ENCODE measurements around the gene RTL5.
A peak's percentile ranks its signal among the peaks of the same experiment; 100 is the strongest.

Gene RTL5

DNA sequence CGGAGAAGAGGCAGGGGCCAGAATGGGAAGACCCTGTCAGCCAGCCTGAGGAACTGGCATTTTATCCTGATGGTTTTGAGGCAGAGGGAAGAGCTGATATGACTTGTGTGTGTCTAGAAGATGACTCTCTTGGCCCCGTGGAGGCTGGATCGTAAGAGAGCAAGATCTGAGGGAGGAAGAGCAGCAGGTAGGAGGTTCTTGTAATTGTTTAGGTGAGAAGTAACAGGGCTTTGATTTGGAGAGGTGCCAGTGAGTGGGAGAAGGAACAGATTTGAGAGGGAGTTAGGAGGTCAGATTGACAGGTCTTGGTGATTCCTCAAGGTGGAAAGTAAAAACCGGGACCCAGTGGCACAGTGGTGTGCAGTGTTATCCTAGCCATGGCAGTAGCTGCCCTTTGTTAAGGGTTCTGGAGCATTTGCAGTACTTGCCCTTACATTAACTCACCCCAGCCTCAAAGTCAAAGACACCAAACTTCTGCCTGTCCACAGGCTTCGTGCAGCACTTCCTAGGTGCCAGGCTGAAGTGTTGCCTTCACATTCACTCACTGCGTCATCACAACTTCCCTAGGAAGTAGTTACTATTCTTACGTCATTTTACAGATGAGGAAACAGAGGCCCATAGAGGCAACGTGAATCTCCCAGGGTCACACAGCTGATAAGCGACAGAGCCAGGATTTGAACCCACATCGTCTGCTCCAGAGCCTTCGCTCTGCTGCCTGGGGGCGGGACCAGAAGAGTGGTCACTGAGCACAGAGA, 23.7 kb downstream of the RTL5 start:
- peak; percentile 31 to 47 for DNase-seq

DNA sequence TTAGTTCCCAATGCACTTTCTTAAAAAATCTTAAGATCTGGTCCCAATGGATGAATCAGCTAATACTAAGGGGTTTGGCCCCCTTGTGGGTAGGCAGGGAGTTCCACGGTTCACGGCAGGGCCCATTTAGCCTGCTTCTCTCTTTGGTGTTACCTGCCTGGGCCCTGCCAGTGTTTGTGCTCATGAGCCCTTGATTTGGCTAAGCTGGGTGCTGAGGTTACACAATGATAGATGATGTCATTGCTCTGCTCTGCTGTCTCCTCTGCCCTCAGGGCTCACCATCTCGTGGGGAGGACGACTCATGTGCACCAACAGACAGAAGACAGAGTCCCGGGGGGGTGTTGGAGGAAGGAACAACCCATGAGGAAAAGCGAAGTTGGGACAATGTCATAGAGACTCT, 24.4 kb downstream of the RTL5 start:
- DNase-seq = peak; percentile 49 to 70

DNA sequence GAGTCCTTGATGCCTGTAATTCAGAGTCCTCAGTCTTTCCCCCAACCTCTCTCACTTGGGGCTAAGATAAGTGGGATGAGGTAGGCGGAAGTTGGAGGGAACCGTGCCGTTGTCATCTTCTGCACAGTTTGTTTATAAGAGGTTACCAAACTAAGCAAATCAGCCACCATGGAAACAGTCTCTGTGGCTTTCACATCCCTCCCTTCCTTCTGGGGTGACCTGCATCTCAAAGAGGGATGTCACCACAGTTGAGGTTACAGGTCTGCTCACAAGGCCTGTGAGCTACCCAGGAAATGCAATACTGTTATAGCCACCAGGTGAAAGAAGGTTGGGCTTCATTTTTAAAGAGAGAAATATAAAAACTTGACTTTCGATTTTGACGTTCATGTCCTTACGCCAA, 26.3 kb downstream of the RTL5 start:
- DNase-seq = no peak

DNA sequence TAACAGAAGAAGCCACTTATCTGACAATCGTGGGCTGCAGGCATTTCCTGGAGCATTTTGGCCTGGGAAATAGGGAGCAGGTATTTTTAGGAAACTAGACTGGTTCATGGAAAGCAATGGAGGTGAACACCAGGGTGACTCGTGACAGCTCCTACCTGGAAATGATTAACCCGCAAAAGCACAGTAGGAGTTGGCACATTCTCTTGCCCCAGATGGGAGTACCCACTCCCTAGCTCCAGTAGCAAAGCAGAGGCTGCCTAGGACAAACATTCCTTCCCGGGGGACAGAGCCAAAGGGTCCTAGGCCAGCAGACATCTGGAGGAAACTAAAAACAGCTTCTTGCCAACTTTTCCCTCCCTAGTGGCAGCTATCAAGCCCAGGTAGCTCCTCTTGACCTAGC, 29.0 kb downstream of the RTL5 start:
- no peak for DNase-seq

DNA sequence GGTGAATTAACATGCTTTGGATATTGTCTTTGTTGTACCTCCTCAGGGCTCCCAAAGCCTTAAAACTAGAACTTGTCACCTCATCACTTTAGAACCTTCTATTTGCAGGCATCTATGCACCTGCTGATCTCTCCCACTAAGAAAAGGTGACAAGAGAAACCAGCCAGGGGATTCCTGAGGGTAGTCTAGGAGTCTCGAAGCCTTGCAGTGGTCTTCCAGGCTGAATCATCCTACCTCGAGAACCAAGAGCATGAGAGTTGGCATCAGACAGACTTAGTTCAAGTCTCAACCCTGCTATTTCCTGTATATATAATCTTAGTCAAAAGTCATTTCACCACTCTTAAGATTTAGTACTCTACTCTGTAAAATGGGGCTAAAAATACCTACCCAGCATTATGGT, 29.6 kb downstream of the RTL5 start:
- DNase-seq = no peak

DNA sequence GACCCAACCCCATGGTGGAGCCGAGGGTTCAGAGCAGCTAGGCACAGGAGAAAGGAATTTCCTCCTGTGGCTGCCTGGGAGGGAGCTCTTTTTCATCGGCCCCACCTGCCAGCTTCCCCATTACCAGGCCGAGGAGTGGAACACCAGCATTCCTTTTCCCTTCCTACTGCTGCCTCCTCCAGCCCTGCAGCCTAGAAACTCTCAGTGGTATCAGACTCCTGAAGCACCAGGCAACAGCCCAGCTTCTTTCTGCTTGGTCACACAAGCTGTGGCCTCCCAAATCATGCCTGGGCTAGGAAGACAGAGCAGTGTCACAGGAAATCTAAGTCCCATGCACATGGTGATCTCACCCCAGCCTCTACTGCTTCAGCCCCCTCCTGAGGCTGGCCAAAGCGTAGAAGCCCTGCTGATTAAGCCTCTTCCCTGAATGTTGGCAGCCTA, 30.1 kb downstream of the RTL5 start:
- peak in 1 of 2 experiments; percentile 40 for DNase-seq

DNA sequence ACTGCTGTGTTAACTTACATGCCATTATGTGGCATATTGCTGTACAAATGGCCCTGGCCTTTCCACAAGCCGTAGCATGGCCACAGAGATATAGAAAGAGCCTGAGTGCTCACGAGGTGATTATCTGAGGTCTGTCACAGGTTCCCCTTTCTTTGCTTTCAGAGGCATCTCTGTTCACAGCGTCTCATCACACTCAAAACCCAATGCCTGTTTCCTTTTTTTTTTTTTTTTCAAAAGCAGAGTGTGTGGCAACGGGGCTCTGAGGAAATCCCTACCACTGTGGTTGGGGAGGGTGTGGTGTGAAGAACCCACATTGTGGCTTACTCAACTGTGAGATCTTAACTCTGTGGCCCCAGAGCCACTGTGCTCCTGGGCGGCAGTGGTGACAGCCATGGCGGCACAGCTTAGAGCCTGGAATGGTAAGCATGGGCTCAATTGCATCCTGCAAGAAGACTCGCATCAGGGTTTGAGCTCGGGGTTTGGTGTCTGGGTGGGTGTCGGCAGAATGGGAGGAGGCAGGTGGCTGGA, 30.8 kb downstream of the RTL5 start:
- peak; percentile 82 to 84 for DNase-seq

DNA sequence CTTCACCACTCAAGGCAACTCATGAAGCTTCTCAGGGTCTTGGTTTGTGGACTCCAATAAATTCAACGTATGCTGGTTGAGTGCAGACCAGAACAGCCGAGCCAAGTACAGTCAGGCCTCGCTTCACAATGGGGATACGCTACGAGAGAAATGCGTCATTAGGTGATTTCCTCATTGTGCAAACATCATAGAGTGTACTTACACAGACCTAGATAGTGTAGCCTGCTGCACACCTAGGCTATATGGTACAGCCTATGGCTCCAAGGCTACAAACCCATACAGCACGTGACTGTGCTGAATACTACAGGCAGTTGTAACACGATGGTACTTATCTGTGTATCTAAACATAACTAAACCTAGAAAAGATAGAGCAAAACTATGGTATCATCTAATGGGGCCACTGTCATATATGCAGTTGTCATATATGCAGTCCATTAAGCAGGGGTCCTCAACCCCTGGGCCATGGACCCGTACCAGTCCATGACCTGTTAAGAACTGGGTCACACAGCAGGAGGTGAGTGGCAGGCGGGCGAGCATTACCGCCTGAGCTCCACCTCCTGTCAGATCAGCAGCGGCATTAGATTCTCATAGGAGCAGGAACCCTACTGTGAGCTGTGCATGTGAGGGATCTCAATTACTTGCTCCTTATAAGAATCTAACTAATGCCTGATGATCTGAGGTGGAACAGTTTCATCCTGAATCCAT, 31.5 kb downstream of the RTL5 start:
- DNase-seq = no peak

DNA sequence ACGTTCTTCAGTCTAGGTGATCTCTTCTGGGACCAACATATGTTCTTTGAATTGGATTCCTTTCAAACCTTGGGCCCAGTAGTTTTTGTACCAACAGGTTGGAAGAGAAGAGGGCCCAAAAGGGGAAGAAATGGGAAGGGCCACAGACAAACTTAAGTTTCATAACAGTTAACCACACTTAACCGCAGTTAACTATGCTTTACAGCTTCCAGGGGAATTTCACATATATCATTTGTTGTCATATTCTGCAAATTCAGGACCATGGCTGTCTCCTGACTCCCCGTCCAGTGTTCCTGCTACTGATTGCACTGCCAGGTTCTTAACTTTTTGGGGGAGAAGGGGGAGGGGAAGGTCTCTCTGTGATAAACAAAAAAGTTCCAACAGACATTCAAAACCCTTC, 34.6 kb downstream of the RTL5 start:
- peak; percentile 53 to 66 for DNase-seq

DNA sequence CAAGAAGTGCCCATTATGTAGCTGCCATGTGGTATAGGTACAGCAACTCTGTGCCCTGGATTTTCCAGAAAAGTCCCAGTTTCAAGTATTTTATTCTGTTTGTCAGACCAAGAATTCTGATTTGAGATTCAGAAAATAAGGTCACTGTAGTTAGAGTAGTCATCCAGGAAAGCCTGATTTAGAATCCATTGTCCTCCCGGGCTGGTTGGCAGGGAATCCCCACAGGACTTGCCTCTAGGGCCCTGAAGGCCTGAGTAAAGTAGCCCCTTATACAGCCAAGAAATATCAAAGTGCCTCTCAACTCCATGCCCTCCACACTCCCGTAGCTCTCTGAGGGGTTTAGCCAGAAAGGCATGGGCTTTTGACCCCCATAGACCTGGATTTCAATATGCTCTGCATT, 36.3 kb downstream of the RTL5 start:
- DNase-seq = no peak

DNA sequence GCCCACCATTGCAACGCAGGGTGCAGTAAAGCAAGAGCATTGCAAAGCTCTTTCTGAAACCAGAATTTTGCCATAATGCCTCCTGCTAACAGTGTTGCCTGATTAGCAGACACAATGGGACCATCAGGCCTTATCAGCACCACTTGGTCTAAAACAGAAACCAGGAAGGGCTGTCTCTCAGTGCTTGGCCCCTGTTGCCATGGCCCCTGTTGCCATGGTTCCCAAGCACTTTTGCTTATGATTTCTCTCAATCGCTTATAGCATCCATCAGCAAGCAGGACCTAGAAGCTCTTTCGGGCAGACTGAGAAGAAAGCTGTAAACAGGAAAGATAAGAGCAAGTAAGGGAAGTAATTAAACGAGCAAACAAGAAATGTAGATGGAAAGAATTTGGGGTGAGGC, 36.8 kb downstream of the RTL5 start:
- no peak for DNase-seq

DNA sequence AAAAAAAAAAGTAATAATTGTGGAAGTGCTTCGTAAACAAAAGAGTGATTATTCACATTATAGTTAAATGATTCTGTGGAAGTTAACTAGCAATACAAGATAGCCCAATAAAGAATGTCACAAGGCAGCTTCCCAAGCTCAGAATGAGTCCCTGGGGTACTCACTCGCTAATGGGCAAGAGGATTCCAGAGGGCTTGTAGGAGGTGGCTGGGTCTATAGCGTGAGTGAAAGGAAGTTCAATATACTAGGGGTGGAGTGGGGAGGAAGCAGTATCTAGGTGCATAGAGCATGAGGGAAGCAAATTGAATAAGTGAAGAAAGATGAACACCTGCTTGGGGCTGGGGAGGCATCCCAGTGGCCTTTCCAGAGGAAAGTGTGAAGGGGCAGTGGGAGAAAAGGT, 42.5 kb downstream of the RTL5 start:
- no peak for DNase-seq

DNA sequence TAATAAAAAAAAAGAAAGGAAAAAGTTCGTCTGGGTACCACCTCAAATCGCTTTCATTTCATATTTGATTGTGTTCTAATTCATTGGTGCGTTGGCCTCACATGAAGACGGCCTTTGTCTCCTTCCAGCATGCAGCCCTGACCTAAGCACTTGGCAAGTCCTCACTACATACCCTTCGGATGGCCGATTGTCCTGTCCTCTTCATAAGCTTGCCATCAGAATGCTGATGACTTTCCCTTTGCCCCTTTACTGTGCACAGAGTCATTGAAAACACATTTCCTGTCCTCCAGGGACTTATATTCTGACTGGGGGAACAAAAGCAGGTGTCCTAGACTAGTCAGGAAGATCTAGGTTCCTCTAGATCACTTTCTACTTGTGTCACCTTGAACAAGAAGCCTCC, 43.0 kb downstream of the RTL5 start:
- no peak for DNase-seq

DNA sequence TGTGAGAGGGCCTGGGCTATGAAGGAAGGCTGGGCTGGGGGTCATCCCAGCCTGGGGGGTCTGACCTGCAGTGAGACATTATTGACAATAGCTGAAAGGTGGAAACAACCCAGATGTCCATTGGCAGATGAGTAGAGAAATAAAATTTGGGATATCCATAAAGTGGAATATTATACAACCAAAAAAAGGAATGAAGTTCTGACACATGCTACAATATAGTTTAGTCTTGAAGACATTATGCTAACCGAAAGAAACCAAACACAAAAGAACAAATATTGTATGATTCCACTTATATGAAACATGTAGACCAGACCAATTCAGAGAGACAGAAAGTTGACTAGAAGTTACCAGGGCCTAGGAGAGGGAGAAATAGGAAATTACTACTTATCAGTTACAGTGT, 44.7 kb downstream of the RTL5 start:
- DNase-seq = no peak

DNA sequence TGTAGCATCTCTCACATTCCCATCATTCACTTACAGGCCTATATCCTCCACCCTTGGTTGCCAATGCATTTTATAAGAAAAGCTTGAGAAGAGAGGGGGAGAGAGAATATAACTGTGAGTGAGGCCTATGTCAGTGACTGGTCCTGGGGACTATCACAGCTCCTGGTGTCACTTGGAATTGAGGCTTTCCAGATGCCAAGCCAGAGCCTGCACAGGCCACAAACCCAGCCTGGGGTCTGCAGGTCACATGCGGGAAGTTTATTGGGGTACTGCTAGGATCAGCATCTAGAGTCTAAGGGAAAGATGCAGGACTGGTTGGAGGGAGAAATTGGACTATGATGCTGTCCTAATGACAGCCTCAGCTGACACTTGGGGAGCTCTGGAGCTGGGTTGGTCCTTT, 47.6 kb downstream of the RTL5 start:
- no peak for DNase-seq

DNA sequence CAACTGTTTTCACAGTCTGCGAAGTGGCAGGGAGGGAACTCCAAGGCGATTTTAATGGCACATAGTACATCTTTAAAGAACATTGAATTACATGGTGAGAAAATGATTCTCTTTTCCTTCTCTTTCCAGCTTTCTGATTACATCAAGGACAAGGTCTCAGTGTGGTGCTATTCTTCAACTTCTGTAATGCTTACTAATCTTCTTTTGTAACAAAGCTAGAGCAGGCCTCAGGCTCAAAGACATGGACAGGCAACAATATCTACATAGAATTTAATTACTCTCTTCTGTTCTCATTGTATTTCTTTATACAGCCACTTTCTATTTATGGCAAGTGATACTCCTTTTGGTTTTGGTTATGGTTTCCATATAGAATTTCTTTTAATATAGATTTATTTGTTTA, 48.4 kb downstream of the RTL5 start:
- DNase-seq = no peak

DNA sequence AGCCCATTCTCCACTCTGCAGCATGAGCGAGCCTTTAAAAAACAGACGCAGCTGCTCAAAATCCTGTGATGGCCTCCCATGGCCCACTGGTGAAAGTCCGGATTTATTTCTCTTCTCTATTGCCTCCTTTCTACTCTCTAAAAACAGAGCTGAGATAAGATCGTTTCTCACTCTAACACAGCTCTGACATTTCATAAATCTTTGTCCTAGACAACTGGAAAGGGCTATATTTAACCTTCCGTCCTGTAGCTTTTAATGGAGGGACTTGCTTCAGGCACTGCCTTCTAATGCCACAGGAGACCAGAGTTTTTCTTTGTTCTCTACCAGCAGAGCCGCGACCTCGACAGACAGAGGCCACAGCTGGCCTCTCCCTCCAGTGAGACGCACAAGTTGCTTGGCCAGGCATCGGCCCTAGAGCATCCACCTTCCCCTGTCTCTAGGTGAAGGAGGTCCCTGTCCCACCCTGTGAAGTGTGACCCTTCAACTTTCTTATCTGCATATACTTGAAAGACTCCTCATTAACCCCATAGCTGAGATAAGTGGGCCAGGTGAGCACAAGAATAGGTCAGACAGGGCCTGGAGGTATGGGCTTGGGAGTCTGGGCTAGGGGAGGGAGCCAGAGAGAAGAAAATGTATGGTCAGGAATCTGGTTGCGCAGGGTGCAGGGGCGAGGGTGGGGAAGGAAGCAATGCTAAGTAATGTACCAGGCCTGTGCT, 50.0 kb downstream of the RTL5 start:
- DNase-seq = no peak

DNA sequence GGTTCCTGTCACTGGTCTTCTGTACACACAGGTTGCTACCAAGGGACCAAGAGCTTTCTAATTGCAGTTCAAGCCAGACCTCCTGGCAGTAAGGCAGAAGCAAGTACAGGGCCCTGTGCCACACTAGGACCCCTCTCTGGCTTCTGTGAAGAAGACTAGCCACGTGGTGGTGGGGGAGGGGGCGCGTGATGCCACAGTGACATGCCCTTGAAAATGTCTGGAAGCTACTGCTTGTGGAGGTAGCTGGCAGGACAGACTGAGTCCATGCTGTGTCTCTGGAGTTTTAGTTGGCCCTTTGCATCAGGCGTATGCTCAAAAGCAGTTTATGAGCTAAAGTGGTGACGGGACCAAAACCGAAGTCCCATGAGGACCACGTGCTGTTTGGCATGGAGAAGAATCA, 50.9 kb downstream of the RTL5 start:
- no peak for DNase-seq

DNA sequence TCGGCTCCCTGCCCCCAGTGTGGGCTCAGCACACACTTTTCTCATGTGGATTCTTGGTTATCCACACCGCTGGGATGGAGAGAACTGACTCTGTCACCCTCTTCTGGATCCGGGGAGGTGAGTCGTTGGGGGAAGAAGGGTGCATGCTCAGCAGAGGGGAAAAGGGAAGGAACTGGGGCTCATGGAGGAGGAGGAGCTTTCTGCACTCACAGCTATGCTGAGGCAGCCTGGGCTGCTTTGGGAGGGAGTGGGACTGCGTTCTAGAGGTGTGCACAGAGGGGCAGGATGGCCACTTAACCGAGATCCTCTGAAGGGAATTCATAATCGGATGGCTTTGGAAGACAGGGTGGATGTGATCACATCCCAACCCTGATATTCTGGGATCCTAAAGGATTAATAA, 51.6 kb downstream of the RTL5 start:
- peak; percentile 42 to 47 for DNase-seq

DNA sequence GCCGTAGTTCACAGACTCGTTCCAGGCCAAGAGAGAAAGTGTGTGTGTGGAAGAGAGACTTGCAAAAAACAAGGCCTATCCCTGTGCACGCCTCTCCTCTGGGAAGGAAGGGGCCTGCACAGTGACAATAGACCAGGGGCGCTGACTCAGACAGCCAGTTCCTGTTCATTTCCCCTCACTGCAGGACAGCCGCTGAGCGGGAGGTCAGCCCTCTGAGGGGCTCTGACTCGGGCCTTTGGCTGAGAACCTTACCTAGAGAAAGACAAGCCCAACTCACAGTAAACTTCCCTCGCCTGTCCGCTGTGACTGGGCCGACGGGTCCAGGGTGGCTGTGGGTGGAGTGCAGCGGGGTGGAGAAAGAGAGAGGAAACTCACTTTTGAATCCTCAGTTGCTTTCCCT, 52.1 kb downstream of the RTL5 start:
- peak in 1 of 2 experiments; percentile 11 for DNase-seq

DNA sequence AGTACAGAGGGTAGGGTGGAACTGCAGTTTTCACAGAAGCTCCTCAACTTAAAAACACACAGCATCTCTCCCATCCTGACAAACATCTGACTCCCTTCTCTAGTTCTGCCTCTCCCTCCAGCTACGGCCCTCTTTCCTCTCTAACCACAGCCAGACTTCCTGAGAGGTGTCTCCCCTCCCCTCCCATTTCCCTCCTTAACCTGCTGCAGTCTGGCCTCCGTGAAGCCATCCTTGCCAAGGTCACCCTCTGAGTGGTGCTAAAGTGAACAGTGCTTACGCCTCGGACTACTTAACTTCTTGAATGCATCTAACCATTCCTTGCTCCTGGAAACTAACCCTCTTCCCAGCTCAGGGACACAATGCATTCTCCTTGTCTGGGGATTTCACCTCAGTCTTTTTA, 53.3 kb downstream of the RTL5 start:
- no peak for DNase-seq
